Ovary (tissue), 3 donors: ENCODE measurements around the gene IFFO2.

Experiments
- CTCF ChIP-seq, 3 donors: fragments of 450-650 bp in 2 of 3; fragments of 200-600 bp in 1 of 3; IDR thresholded peaks; one replicate each; pipeline versions ENCODE4 v1.5.1 to v1.8.0; 2016 to 2022; ENCODE audit warnings: antibody characterized with exemption in 3 of 3, mild to moderate bottlenecking in 1 of 3
- EP300 ChIP-seq: sonication (generic); formaldehyde crosslinking; IDR thresholded peaks from one replicate; pipeline ENCODE4 v1.6.1; 2017; ENCODE audit warnings: antibody characterized with exemption
- POLR2A ChIP-seq: fragments of 450-650 bp; IDR thresholded peaks from one replicate; pipeline ENCODE4 v1.6.1; 2017; ENCODE audit warnings: antibody characterized with exemption, mild to moderate bottlenecking, moderate library complexity
- donor health status: DM: no; HTN: no; CAD: no.

GRCh38 chr1:18872071-18872611 is 84.3 kb downstream of the IFFO2 start:
- no peak for TF ChIP-seq CTCF (IDR thresholded peaks at IDR 0.05)
- TF ChIP-seq EP300: no peak
- TF ChIP-seq POLR2A: no peak
